Measurements from ENCODE around the gene CABP2.
"Not testable (repeated sequence)": the region's sequence is repeated elsewhere in the genome, so short reads cannot be mapped to it uniquely, and the experiment has no call there.

Gene CABP2

GRCh38 chr11:67517784-67518552 lies 5.3 kb downstream of the CABP2 start:
- no peak for FAIRE-seq
- no peak for DNase-seq (ENCODE audit: insufficient read length, low spot score)
- no peak for TF ChIP-seq CTCF (IDR thresholded peaks at IDR 0.05; ENCODE audit: insufficient read depth, missing control alignments)

GRCh38 chr11:67516806-67517205 lies 6.4 kb downstream of the CABP2 start:
- DNase-seq (ENCODE audit: insufficient read length, low spot score) (no peak), FAIRE-seq (no peak)
- no peak for TF ChIP-seq CTCF (IDR thresholded peaks at IDR 0.05; ENCODE audit: insufficient read depth, missing control alignments)

- FAIRE-seq: no peak
These were observed 9.1 kb downstream of the CABP2 start for GRCh38 chr11:67514116-67514515.

GRCh38 chr11:67511558-67511957 lies 11.7 kb downstream of the CABP2 start:
- DNase-seq (ENCODE audit: insufficient read length, low spot score); FAIRE-seq: not testable (repeated sequence)

More at GRCh38 chr11:67514116-67514515, 9.1 kb downstream of the CABP2 start:
- no peak for TF ChIP-seq CTCF (IDR thresholded peaks at IDR 0.05; ENCODE audit: insufficient read depth, missing control alignments)
- no peak for DNase-seq (ENCODE audit: insufficient read length, low spot score)

- TF ChIP-seq CTCF (IDR thresholded peaks at IDR 0.05; ENCODE audit: insufficient read depth, missing control alignments): no peak
- FAIRE-seq (no peak), DNase-seq (ENCODE audit: insufficient read length, low spot score) (no peak)
These were observed 13.3 kb downstream of the CABP2 start for GRCh38 chr11:67510023-67510345.

GRCh38 chr11:67508486-67509121 lies 14.6 kb downstream of the CABP2 start:
- DNase-seq (ENCODE audit: insufficient read length, low spot score) (peak; percentile 89), FAIRE-seq (no peak)
- TF ChIP-seq CTCF (IDR thresholded peaks at IDR 0.05; ENCODE audit: insufficient read depth, missing control alignments): no peak

- DNase-seq (ENCODE audit: insufficient read length, low spot score) (peak; percentile 83), FAIRE-seq (no peak)
- no peak for TF ChIP-seq CTCF (IDR thresholded peaks at IDR 0.05; ENCODE audit: insufficient read depth, missing control alignments)
These were observed 15.3 kb downstream of the CABP2 start, which contains the start of gene CDK2AP2 for GRCh38 chr11:67507864-67508485. CDK2AP2 (minus strand) TSS chr11:67508162; CDS start chr11:67508082, 80 bp downstream.
